HUES64 (cell line): Measurements from ENCODE around the gene SARDH. TPM values are rescaled to one million over a fixed set of nuclear protein-coding genes. Genes with fewer than 3 reads are reported as not detected.
A peak's percentile ranks its signal among the peaks of the same experiment; 100 is the strongest.

Experiments
- H3K27ac ChIP-seq: 2 replicates; pipeline ENCODE4 v1.7.0; 2013; ENCODE audit warnings: low read depth, low read length, inconsistent platforms
- H3K27me3 ChIP-seq: 2 replicates; pipeline ENCODE4 v1.6.1; 2013; ENCODE audit warnings: mild to moderate bottlenecking, low read length; ENCODE audit not compliant: insufficient read depth
- H3K36me3 ChIP-seq: 2 replicates; pipeline ENCODE4 v1.6.1; 2013; ENCODE audit warnings: mild to moderate bottlenecking, low read length; ENCODE audit not compliant: insufficient read depth
- H3K4me1 ChIP-seq: 2 replicates; pipeline ENCODE4 v1.6.1; 2013; ENCODE audit warnings: mild to moderate bottlenecking, low read length, moderate library complexity; ENCODE audit not compliant: insufficient read depth
- H3K4me3 ChIP-seq: 2 replicates; pipeline ENCODE4 v1.5.1; 2013; ENCODE audit warnings: mild to moderate bottlenecking, low read length, moderate library complexity
- H3K9ac ChIP-seq: 2 replicates; pipeline ENCODE4 v1.6.1; 2013; ENCODE audit warnings: mild to moderate bottlenecking, low read depth, low read length
- H3K9me3 ChIP-seq: 2 replicates; pipeline ENCODE4 v1.6.1; 2013; ENCODE audit warnings: low read depth, low read length; ENCODE audit not compliant: insufficient read depth
- WGBS: fragments of 150-250, 120-280 bp; methylation state at CpG from one replicate; pipeline ENCODE4 v1.1.7; 2013; ENCODE audit warnings: missing lambda C conversion rate; 5-methylcytosine and 5-hydroxymethylcytosine counted together
- polyA plus RNA-seq, 2 experiments: library from polyadenylated mRNA; stranded (reverse); fragments of 50-300 nt; gene quantifications; one replicate each; pipeline ENCODE4 v1.2.3, GENCODE V29; 2013

The SARDH gene, protein sequence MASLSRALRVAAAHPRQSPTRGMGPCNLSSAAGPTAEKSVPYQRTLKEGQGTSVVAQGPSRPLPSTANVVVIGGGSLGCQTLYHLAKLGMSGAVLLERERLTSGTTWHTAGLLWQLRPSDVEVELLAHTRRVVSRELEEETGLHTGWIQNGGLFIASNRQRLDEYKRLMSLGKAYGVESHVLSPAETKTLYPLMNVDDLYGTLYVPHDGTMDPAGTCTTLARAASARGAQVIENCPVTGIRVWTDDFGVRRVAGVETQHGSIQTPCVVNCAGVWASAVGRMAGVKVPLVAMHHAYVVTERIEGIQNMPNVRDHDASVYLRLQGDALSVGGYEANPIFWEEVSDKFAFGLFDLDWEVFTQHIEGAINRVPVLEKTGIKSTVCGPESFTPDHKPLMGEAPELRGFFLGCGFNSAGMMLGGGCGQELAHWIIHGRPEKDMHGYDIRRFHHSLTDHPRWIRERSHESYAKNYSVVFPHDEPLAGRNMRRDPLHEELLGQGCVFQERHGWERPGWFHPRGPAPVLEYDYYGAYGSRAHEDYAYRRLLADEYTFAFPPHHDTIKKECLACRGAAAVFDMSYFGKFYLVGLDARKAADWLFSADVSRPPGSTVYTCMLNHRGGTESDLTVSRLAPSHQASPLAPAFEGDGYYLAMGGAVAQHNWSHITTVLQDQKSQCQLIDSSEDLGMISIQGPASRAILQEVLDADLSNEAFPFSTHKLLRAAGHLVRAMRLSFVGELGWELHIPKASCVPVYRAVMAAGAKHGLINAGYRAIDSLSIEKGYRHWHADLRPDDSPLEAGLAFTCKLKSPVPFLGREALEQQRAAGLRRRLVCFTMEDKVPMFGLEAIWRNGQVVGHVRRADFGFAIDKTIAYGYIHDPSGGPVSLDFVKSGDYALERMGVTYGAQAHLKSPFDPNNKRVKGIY
- polyA plus RNA-seq (2013, experiment 1 of 2): 3.5 TPM
- 5.8 TPM for polyA plus RNA-seq (2013, experiment 2 of 2)

- no peaks in the 10 kb centered on the region for H3K36me3 ChIP-seq
- H3K27ac ChIP-seq: peak within 1 kb of the TSS; percentile 25; the same call in 1 of the 2 replicates
- 23% methylated on average over 24 of the region's 25 CpGs for WGBS
- H3K4me3 ChIP-seq: peak within 1 kb of the TSS; percentile 46
- no peaks in the 10 kb centered on the region for H3K9me3 ChIP-seq
- H3K4me1 ChIP-seq: peaks cover 20% of the 10 kb centered on the region
- H3K9ac ChIP-seq: peak within 1 kb of the TSS; percentile 44; the same call in 1 of the 2 replicates
- H3K27me3 ChIP-seq: no peaks in the 10 kb centered on the region
Measured at GRCh38 chr9:133737774-133738639, at the start of gene SARDH. Gene SARDH, minus strand, starts transcription at chr9:133738352. Its CDS starts 4,179 bp downstream, at chr9:133734173.

DNA sequence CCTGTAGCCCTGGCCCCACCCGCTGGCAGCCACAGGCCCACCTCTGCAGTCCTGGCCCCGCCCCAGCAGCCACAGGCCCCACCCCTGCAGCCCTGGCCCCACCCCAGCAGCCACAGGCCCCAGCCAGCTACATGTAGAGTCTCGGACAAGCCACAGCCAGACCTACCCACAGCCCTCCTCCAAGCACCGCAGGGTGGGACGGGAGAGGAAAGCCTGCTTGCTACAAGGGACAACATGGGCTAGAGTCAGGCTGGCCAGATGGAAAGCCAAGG lies 49.5 kb upstream of the SARDH start:
- Histone ChIP-seq H3K9me3 (no peaks in the 10 kb centered on the region), H3K4me1 (no peaks in the 10 kb centered on the region; the same call in 1 of the 2 replicates), H3K36me3 (peaks cover 47% of the 10 kb centered on the region), H3K27me3 (no peaks in the 10 kb centered on the region), H3K4me3 (no peak overlapping the region), H3K27ac (no peak overlapping the region), H3K9ac (no peak overlapping the region)
- 62% methylated on average over 5 of the region's 5 CpGs for WGBS

- no peak overlapping the region for H3K4me3 ChIP-seq
- no peak overlapping the region for H3K27ac ChIP-seq
- H3K9me3 ChIP-seq: no peaks in the 10 kb centered on the region
- H3K4me1 ChIP-seq: no peaks in the 10 kb centered on the region; the same call in 1 of the 2 replicates
- no peak overlapping the region for H3K9ac ChIP-seq
- peaks cover 44% of the 10 kb centered on the region for H3K36me3 ChIP-seq
- 88% methylated on average over 16 of the region's 17 CpGs for WGBS
- no peaks in the 10 kb centered on the region for H3K27me3 ChIP-seq
Measured at GRCh38 chr9:133786907-133787753, 49.0 kb upstream of the SARDH start.

GRCh38 chr9:133786371-133786753 lies 48.2 kb upstream of the SARDH start:
- WGBS: 95% methylated on average over 11 of the region's 11 CpGs
- H3K9ac ChIP-seq: no peak overlapping the region
- H3K27ac ChIP-seq: no peak overlapping the region
- H3K27me3 ChIP-seq: no peaks in the 10 kb centered on the region
- H3K4me3 ChIP-seq: no peak overlapping the region
- no peaks in the 10 kb centered on the region; the same call in 1 of the 2 replicates for H3K4me1 ChIP-seq
- no peaks in the 10 kb centered on the region for H3K9me3 ChIP-seq
- peaks cover 37% of the 10 kb centered on the region for H3K36me3 ChIP-seq

GRCh38 chr9:133785753-133786370 lies 47.7 kb upstream of the SARDH start:
- Histone ChIP-seq H3K4me1 (no peaks in the 10 kb centered on the region; the same call in 1 of the 2 replicates), H3K27me3 (no peaks in the 10 kb centered on the region), H3K9me3 (no peaks in the 10 kb centered on the region), H3K9ac (no peak overlapping the region), H3K27ac (no peak overlapping the region), H3K4me3 (no peak overlapping the region), H3K36me3 (peaks cover 38% of the 10 kb centered on the region)
- WGBS: 95% methylated on average over 16 of the region's 16 CpGs

- WGBS: 95% methylated on average over 25 of the region's 25 CpGs
- H3K9ac ChIP-seq: no peak overlapping the region
Measured at GRCh38 chr9:133784731-133785561, 46.8 kb upstream of the SARDH start.

DNA sequence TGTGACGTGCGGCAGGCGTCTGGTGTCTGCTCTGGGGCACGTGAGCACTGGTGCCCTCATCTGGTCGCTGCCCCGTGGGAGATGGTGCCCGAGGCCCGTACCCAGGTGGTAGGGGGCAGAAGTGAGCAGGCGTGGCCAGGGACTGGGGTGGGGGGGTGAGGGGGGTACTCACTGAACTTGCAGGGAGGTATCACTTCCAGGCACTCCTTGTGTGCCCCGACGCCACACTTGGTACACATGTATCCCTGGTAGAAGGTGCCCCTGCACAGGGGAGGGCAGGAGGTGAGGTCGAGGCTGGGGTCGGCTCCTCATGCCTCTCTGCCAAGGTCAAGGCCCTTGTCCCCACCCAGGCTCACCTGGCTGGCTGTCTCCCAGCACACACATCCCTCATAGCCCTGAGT lies 45.2 kb upstream of the SARDH start:
- no peak overlapping the region for H3K9ac ChIP-seq
- no peaks in the 10 kb centered on the region for H3K27me3 ChIP-seq
- no peaks in the 10 kb centered on the region for H3K9me3 ChIP-seq
- no peak overlapping the region for H3K27ac ChIP-seq
- 90% methylated on average over 13 of the region's 13 CpGs for WGBS
- H3K4me1 ChIP-seq: no peaks in the 10 kb centered on the region; the same call in 1 of the 2 replicates
- no peak overlapping the region for H3K4me3 ChIP-seq
- peaks cover 40% of the 10 kb centered on the region for H3K36me3 ChIP-seq

More at GRCh38 chr9:133784731-133785561, 46.8 kb upstream of the SARDH start:
- no peak overlapping the region for H3K4me3 ChIP-seq
- H3K9me3 ChIP-seq: no peaks in the 10 kb centered on the region
- H3K27ac ChIP-seq: no peak overlapping the region
- H3K4me1 ChIP-seq: no peaks in the 10 kb centered on the region; the same call in 1 of the 2 replicates
- H3K36me3 ChIP-seq: peaks cover 38% of the 10 kb centered on the region
- no peaks in the 10 kb centered on the region for H3K27me3 ChIP-seq

GRCh38 chr9:133782157-133783130 lies 44.3 kb upstream of the SARDH start:
- 57% methylated on average over 16 of the region's 16 CpGs for WGBS
- no peak overlapping the region for H3K9ac ChIP-seq
- H3K4me1 ChIP-seq: no peaks in the 10 kb centered on the region
- peaks cover 47% of the 10 kb centered on the region for H3K36me3 ChIP-seq
- H3K4me3 ChIP-seq: no peak overlapping the region
- no peaks in the 10 kb centered on the region for H3K27me3 ChIP-seq
- no peak overlapping the region for H3K27ac ChIP-seq
- H3K9me3 ChIP-seq: no peaks in the 10 kb centered on the region
